Osteoblast (primary cell): ENCODE measurements around the gene AFG3L2. TPM values are rescaled to one million over a fixed set of nuclear protein-coding genes. Genes with fewer than 3 reads are reported as not detected.
A peak's percentile ranks its signal among the peaks of the same experiment; 100 is the strongest.

Source experiments
- DNase-seq: peaks from one replicate; pipeline ENCODE4 v3.0.0; 2011; ENCODE audit warnings: low spot score, mixed read lengths; ENCODE audit not compliant: insufficient read length; ENCODE audit errors: missing footprints
- H2AFZ ChIP-seq: 2 replicates; pipeline ENCODE4 v1.6.0; 2011; ENCODE audit warnings: mild to moderate bottlenecking, low read length
- H3K27ac ChIP-seq: 2 replicates; pipeline ENCODE4 v1.5.1; 2011; ENCODE audit warnings: mild to moderate bottlenecking, low read depth, low read length, moderate library complexity
- H3K27me3 ChIP-seq: 2 replicates; pipeline ENCODE4 v1.6.0; 2012; ENCODE audit warnings: mild to moderate bottlenecking, control low read depth, inconsistent platforms, low read length, moderate library complexity; ENCODE audit not compliant: insufficient read depth
- H3K36me3 ChIP-seq: 2 replicates; pipeline ENCODE4 v1.5.1; 2011; ENCODE audit warnings: mild to moderate bottlenecking, low read length, control low read depth, moderate library complexity; ENCODE audit not compliant: insufficient read depth
- H3K4me1 ChIP-seq: 2 replicates; pipeline ENCODE4 v1.5.1; 2011; ENCODE audit warnings: mild to moderate bottlenecking, low read length, control low read depth, moderate library complexity; ENCODE audit not compliant: insufficient read depth
- H3K4me2 ChIP-seq: 2 replicates; pipeline ENCODE4 v1.6.0; 2011; ENCODE audit warnings: mild to moderate bottlenecking, low read length; ENCODE audit not compliant: insufficient read depth
- H3K4me3 ChIP-seq: fragments of 200-600 bp; sonication (generic); 3 replicates; pipeline ENCODE4 v1.5.1; 2012; ENCODE audit warnings: mild to moderate bottlenecking, low read length, inconsistent platforms; ENCODE audit not compliant: insufficient read depth
- H3K79me2 ChIP-seq: 2 replicates; pipeline ENCODE4 v1.6.0; 2012; ENCODE audit warnings: mild to moderate bottlenecking, low read length, control low read depth, inconsistent platforms; ENCODE audit not compliant: insufficient read depth
- H3K9me3 ChIP-seq: 2 replicates; pipeline ENCODE4 v1.5.1; 2011; ENCODE audit warnings: low read depth, low read length, control low read depth
- H4K20me1 ChIP-seq: 2 replicates; pipeline ENCODE4 v1.6.0; 2012; ENCODE audit warnings: mild to moderate bottlenecking, low read length, control low read depth; ENCODE audit not compliant: insufficient read depth
- total RNA-seq: library from RNA; depleted of rRNA; stranded (reverse); fragments of >200 nt; gene quantifications from 2 replicates; pipeline ENCODE4 v1.2.3, GENCODE V29; 2012
- TF ChIP-seq, protein P1 (sequence below): IDR thresholded peaks from 2 replicates; pipeline ENCODE4 v1.5.1; 2011; ENCODE audit warnings: mild to moderate bottlenecking, low read depth, low read length, moderate library complexity; ENCODE audit errors: extremely low read depth

Gene AFG3L2
- total RNA-seq, 1 donor: 65.5 TPM

DNA sequence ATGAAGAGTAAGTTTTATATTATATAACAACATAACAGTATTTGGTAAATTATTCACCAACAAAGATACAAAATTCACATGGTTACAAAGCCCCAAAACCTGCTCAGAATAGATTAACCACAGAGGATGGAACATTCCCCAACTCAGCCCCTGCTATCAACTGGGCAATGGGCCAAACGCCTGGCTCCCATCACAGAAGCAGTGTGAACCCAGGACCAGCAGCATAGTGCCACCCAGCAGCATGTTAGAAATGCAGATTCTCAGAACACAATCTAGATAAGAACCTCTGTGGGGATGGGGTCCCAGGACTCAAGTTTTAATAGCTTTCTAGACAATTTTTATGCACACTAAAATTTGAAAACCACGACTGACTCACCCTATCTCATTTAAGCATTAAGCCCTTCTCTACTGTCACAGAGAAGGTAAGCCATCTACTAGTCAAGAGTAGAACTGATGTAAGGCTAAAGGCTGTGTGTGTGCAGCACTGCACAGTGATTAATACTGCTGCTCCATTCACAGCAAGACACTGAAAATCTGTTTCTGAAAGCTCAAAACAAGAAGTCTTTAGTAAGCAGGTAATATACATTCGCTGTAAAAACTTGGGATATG, 15.2 kb downstream of the AFG3L2 start:
- no peak for DNase-seq
- Histone ChIP-seq H3K9me3 (no peaks in the 10 kb centered on the region), H3K36me3 (peaks cover 56% of the 10 kb centered on the region), H3K4me1 (peaks cover 4% of the 10 kb centered on the region), H3K27me3 (no peaks in the 10 kb centered on the region), H4K20me1 (peaks cover 9% of the 10 kb centered on the region), H3K4me3 (no peak overlapping the region), H3K79me2 (peaks cover 42% of the 10 kb centered on the region), H3K4me2 (no peak overlapping the region), H3K27ac (no peak overlapping the region), H2AFZ (no peak overlapping the region)
- TF ChIP-seq, protein P1, sequence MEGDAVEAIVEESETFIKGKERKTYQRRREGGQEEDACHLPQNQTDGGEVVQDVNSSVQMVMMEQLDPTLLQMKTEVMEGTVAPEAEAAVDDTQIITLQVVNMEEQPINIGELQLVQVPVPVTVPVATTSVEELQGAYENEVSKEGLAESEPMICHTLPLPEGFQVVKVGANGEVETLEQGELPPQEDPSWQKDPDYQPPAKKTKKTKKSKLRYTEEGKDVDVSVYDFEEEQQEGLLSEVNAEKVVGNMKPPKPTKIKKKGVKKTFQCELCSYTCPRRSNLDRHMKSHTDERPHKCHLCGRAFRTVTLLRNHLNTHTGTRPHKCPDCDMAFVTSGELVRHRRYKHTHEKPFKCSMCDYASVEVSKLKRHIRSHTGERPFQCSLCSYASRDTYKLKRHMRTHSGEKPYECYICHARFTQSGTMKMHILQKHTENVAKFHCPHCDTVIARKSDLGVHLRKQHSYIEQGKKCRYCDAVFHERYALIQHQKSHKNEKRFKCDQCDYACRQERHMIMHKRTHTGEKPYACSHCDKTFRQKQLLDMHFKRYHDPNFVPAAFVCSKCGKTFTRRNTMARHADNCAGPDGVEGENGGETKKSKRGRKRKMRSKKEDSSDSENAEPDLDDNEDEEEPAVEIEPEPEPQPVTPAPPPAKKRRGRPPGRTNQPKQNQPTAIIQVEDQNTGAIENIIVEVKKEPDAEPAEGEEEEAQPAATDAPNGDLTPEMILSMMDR: no peak

DNA sequence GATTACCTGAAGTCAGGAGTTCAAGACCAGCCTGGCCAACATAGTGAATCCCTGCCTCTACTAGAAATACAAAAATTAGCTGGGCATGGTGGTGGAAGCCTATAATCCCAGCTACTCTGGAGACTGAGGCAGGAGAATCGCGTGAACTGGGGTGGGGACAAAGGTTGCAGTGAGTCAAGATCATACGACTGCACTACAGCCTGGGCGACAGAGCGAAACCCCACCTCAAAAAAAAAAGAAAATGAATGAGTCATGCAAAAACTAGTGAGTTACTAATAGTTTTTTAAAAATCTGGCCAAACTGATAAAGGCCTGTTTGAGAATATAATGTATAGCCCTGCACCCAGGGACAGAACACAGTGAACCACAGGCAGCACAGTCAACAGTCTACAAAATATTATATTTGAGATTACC, 17.5 kb downstream of the AFG3L2 start:
- Histone ChIP-seq H4K20me1 (peaks cover 6% of the 10 kb centered on the region), H3K4me3 (no peak overlapping the region), H3K4me1 (peaks cover 4% of the 10 kb centered on the region), H3K36me3 (peaks cover 59% of the 10 kb centered on the region), H3K4me2 (no peak overlapping the region), H3K9me3 (no peaks in the 10 kb centered on the region), H2AFZ (no peak overlapping the region), H3K79me2 (peaks cover 29% of the 10 kb centered on the region), H3K27me3 (no peaks in the 10 kb centered on the region), H3K27ac (peak overlapping the region; percentile 63)
- TF ChIP-seq, protein P1: no peak
- no peak for DNase-seq

DNA sequence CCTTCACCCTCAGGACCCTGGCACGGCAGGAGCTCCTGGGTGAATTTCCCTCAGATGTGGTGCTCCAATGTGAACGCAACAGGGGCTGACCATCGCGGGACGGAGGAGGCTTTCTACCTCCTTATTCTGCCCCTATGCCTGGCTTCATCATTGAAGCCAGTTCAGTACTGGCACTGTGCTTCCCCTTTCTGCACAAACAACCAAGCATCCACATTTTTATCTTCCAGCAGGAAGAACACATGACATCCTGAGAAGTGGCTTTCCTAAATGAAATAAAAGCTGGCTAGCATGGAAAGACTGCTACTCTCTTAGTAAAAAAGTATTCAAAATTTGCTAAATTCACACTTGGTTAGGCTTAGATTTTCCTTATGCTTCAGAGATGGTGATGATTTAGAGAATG, 24.8 kb downstream of the AFG3L2 start:
- H3K4me1 ChIP-seq: no peaks in the 10 kb centered on the region
- no peaks in the 10 kb centered on the region for H3K79me2 ChIP-seq
- TF ChIP-seq, protein P1: no peak
- no peak overlapping the region for H2AFZ ChIP-seq
- H4K20me1 ChIP-seq: peaks cover 7% of the 10 kb centered on the region
- no peak overlapping the region for H3K4me2 ChIP-seq
- no peak overlapping the region for H3K27ac ChIP-seq
- no peaks in the 10 kb centered on the region for H3K9me3 ChIP-seq
- H3K27me3 ChIP-seq: no peaks in the 10 kb centered on the region
- DNase-seq: no peak
- H3K36me3 ChIP-seq: peaks cover 66% of the 10 kb centered on the region
- H3K4me3 ChIP-seq: no peak overlapping the region

DNA sequence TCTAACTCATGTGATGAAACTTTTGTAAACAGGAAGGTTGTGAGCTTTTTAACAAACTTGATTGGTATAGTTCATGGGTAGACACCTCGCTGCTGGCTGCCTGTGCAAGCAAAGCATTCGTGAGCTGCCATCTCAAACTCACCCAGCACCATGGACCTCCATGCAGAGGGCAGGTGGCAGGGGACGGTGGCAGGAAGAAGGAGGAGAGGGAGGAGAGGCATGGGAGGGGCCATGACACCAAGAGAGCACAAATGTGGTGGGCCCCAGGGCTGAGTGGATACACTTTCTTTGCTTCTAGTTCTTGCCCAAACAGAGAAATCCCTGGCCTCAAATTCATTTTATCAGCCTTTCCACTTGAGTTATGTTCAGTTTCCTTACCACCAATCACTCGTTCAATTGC, 29.1 kb downstream of the AFG3L2 start:
- H3K4me3 ChIP-seq: no peak overlapping the region
- no peak overlapping the region for H3K27ac ChIP-seq
- no peak overlapping the region for H3K4me2 ChIP-seq
- H3K9me3 ChIP-seq: no peaks in the 10 kb centered on the region
- H3K79me2 ChIP-seq: no peaks in the 10 kb centered on the region
- DNase-seq: no peak
- TF ChIP-seq, protein P1: no peak
- H4K20me1 ChIP-seq: peaks cover 4% of the 10 kb centered on the region
- no peaks in the 10 kb centered on the region for H3K4me1 ChIP-seq
- no peak overlapping the region for H2AFZ ChIP-seq
- peaks cover 75% of the 10 kb centered on the region for H3K36me3 ChIP-seq
- H3K27me3 ChIP-seq: no peaks in the 10 kb centered on the region
